ENCODE results near the gene ARL10. TPM values are rescaled to one million over a fixed set of nuclear protein-coding genes. Genes with fewer than 3 reads are reported as not detected.

ARL10 gene, protein sequence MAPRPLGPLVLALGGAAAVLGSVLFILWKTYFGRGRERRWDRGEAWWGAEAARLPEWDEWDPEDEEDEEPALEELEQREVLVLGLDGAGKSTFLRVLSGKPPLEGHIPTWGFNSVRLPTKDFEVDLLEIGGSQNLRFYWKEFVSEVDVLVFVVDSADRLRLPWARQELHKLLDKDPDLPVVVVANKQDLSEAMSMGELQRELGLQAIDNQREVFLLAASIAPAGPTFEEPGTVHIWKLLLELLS
- 0.37 to 1.2 TPM (median 0.60 TPM) in 5 replicates for total RNA-seq (2022; extraction: Qiagen RNA extraction)

DNA sequence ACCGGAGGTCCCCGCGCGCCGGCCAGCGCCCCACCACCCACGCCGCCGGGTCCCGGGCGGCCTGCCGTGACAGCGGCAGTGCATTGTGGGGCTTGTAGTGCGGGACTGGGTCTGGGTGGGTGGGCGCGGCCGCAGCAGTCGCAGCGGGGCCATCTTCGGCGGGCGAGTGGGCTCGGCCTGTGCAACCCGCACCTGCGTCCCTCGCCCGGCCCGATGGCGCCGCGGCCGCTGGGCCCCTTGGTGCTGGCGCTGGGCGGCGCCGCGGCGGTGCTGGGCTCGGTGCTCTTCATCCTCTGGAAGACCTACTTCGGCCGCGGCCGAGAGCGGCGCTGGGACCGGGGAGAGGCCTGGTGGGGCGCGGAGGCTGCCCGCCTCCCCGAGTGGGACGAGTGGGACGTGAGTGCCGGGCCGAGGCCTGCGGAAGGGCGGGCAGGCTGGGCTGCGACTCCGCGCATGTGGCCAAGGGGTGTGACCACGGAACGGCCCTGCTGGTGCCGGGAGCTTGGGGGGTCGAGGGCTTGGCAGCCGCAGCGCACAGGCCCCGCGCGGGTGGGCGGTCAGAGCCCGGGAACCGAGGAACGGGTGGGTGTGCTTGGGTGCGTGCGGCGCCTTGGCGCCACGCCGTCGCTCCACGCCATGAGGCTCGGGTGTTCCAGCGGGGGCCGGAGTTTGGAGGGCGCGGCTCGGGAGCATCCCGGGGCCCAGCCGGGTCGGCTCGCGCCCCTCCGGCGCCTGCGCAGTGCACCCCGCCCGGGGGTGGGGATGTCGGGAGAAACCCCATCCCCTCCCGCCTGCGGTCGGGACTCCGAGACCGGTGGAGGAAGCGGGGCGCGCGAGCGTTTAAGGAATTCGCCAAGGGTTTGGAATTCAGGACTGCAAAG, at the start of gene ARL10:
Gene ARL10, plus strand, starts transcription at position 137 of the 881 bp plus-strand sequence. Its CDS starts 77 bp downstream, at position 214.

DNA sequence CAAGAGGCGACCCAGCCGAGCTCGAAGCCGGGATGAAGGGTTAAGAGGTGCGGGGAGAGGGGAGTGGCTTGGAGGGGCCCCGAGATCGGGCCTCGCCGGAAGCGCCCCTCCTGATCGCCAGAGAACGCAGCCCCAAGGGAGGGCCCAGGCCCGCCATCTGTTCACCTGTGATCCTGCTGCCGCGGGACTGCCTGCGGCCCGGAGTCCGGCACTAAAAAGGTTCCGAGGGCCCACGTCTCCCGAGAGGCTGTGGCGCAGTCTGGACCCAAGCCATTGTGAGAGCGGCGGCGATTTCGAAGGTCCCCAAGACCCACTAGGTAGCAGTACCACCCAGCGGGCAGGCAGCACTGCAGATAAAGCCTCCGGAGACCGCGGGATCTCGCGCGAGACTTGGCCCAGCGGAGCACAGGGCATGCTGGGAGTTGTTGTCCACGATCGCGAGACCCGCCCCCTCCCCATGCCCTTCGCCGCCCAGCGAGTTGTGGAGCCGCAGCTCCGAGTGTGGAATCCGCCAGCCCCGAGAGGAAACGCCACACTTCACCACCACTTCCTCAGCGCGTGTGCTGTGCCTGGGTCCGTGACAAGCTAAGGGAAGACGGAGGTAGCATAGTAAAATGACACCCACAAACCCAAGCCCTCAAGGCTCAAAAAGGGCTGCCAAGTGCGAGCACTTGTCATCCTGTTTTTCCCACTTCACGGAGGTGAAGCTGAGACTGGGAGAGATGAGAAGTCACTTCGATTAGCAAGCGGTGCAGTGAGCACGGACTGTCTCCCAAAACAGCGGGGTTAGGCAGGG, 3.7 kb upstream of the ARL10 start, which contains the start of gene KIAA1191:
Gene KIAA1191, minus strand, starts transcription at position 328 of the 796 bp plus-strand sequence. CDS start 2,256 bp downstream, outside the sequence.

DNA sequence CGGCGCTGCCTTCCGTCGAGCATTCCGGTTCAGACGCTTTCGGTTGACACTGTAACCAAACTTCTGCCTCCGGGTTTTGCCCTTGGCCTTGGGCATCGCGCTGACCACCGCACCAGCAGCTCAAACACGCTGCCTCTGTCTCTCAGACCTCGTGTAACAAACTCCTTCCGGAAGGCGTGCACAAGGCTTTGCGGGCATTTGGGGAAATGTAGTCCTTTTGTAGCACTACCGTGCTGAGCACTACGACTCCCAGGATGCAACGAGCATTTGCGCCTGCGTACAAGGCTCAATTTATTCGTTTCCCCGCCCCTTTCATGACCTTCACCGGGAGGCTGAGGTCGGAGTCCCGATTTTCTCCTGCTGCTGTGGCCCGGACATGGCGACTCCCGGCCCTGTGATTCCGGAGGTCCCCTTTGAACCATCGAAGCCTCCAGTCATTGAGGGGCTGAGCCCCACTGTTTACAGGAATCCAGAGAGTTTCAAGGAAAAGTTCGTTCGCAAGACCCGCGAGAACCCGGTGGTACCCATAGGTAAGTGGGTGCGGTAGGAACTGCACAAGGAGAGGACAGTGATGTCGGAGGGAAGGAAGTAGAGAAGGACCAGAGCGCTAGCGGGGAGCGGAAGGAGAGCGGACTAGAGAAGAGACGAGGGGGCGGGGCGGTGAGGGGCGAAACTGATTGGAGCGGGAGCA, 23.3 kb downstream of the ARL10 start, which contains the start of the genes HIGD2A and NOP16:
Gene HIGD2A, plus strand, starts transcription at position 308 of the 691 bp plus-strand sequence. Its CDS starts 69 bp downstream, at position 377.
Gene NOP16, minus strand, starts transcription at position 155 of the 691 bp plus-strand sequence. Its CDS starts 59 bp downstream, at position 96.

DNA sequence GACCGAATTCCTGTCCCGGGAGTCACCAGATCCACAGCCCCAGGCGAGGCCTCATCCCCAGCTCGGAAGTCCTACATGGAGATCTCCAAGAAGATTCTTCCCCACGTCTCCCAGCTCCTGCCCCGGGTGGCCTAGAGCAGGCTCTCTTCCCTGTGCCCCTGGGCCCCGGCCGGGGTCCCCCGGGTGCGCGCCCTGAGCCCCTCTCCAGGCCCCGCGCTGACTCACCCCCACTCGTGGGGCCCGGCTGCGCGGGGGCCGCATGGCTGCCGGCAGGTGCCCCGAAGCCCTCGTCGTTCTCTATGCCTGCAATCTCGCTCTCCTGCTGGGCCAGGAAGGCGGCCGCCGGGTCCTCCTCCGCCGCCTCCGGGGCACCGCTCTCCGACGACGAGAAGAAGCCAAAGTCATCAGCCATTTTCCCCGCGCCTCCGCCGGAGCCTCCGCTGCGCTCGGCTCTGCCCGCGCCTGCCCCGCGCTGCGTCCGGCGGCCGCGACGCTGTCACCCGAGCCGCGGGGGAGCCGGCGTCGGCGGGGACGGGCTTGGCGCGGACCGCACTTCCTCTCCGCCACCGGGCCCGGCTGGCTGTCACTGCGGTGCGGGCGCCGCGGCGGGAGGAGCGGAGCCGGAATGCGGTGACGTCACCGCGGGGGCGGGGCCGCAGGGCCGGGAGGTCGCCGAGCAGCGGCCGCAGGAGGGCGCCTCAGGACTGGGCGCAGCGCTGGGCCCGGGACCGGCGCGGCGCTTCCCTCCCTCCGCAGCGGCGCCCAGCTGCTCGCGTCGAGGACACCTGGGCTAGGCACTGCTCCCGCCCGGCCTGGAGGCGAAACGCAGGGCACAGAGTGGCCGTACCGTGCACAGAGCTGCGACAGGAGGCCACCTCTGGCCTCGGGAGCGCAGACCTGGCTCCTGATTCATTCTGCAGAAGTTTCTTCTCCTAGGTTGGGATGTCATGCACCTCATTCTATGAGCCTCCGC, 51.0 kb downstream of the ARL10 start, which contains the start of gene CLTB:
Gene CLTB, minus strand, starts transcription at position 588 of the 973 bp plus-strand sequence. Its CDS starts 176 bp downstream, at position 412.

Other genes starting within 250 kb of the ARL10 start
- gene SIMC1, start 127.1 kb upstream of the ARL10 start, total RNA-seq (2022; extraction: Qiagen RNA extraction), result 13.2 to 17.7 TPM (median 16.4 TPM) in 5 replicates
- 75.2 to 106 TPM (median 83.3 TPM) in 5 replicates for gene KIAA1191, start 3.7 kb upstream of the ARL10 start, total RNA-seq (2022; extraction: Qiagen RNA extraction)
- 119 to 141 TPM (median 127 TPM) in 5 replicates for gene NOP16, start 23.1 kb downstream of the ARL10 start, total RNA-seq (2022; extraction: Qiagen RNA extraction)
- gene HIGD2A, start 23.3 kb downstream of the ARL10 start, total RNA-seq (2022; extraction: Qiagen RNA extraction), result 258 to 286 TPM (median 259 TPM) in 5 replicates
- gene CLTB, start 51.1 kb downstream of the ARL10 start, total RNA-seq (2022; extraction: Qiagen RNA extraction), result 105 to 180 TPM (median 173 TPM) in 5 replicates
- 43.4 to 54.7 TPM (median 44.3 TPM) in 5 replicates for gene FAF2, start 82.9 kb downstream of the ARL10 start, total RNA-seq (2022; extraction: Qiagen RNA extraction)
- 27.3 to 38.4 TPM (median 35.4 TPM) in 5 replicates for gene RNF44, start 171.9 kb downstream of the ARL10 start, total RNA-seq (2022; extraction: Qiagen RNA extraction)
- 0.06 to 0.29 TPM (median 0.15 TPM) in 5 replicates for gene CDHR2, start 183.9 kb downstream of the ARL10 start, total RNA-seq (2022; extraction: Qiagen RNA extraction)
- 8.2 to 9.6 TPM (median 9.2 TPM) in 5 replicates for gene GPRIN1, start 244.7 kb downstream of the ARL10 start, total RNA-seq (2022; extraction: Qiagen RNA extraction)

All from A549 treated with AZD2906 at 1 μM for 4 hours (cell line).